GM18873 (cell line): Measurements from ENCODE around the gene SPPL3.
"Not testable (repeated sequence)": the region's sequence is repeated elsewhere in the genome, so short reads cannot be mapped to it uniquely, and the experiment has no call there.

Experiments
- ATAC-seq: cut with Tn5 transposase; IDR thresholded peaks from one replicate; pipeline ENCODE4 v1.9.1; 2021; ENCODE audit warnings: mild to moderate bottlenecking, moderate library complexity, moderate number of reproducible peaks; ENCODE audit not compliant: unreplicated experiment, low FRiP score

The SPPL3 gene

GRCh38 chr12:120793357-120793756 is 110.8 kb downstream of the SPPL3 start:
- ATAC-seq, result no peak

DNA sequence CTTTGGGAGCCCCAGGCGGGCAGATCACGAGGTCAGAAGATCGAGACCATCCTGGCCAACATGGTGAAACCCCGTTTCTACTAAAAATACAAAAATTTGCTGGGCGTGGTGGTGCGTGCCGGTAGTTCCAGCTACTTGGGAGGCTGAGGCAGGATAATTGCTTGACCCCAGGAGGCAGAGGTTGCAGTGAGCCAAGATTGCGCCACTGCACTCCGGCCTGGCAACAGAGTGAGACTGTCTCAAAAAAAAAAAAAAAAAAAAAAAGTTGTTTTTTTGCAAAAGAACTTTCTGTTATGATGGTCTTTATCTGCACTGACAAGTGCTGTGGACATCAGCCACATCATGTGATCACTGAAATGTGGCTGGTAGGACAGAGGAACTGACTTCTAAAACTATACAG is 111.7 kb downstream of the SPPL3 start:
- ATAC-seq, result not testable (repeated sequence)

GRCh38 chr12:120791669-120792176 is 112.4 kb downstream of the SPPL3 start:
- ATAC-seq, result no peak

GRCh38 chr12:120790114-120790513 is 114.0 kb downstream of the SPPL3 start:
- ATAC-seq, result no peak

GRCh38 chr12:120787889-120788288 is 116.3 kb downstream of the SPPL3 start:
- ATAC-seq, result no peak

- no peak for ATAC-seq
Observed at GRCh38 chr12:120784804-120785203, 119.4 kb downstream of the SPPL3 start.

DNA sequence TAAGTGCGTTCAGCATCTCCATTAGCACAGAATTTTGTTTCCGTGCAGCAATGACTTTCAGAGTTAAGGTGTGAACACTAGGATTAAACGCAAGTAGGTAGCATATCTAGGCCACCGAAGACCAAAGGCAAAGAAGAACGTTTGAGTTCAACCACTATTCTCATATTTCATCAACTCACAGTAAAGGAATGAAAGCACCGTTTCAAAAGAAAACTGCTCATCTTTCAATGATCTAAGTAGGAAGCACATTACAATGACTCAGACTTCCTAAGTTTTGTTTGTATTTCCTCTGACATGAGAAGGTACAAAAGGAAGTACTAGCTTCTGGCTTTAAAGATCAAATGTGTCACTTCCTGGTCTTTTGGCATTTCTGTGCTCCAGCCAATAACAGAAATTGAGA is 121.0 kb downstream of the SPPL3 start:
- no peak for ATAC-seq

DNA sequence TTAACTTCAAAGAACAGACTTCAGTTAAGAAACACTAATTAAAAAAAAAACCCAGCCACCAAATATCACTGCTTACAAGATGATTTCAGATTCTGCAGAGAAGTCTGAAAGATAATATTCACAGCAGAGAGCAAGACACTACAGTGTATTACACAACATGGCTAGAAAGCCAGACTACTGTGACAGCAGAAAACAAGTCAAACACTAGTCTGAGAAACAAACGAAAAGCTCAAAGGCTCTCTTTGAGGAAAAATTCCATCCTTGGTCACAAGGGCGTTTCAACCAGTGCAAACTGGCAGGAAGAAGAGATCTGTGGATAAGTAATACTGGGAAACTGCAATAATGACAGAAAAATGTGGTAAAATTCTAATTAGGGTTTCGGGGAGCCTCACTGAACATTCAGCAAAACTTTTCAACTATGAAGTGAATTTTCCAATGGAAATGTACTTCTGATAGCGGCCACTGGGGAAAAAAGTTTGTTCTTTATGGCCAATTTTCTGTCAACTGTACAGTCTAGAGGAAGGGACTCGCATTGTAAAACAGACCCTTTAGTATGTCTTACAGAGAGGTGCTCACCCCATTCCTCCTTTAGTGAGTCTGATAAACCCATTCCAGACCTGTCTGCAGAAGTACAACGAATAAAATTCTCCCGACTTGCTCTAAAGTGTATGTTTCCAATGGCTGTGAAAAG is 128.2 kb downstream of the SPPL3 start:
- ATAC-seq, result no peak

GRCh38 chr12:120774169-120774916 is 129.8 kb downstream of the SPPL3 start:
- no peak for ATAC-seq

- no peak for ATAC-seq
Observed at GRCh38 chr12:120771097-120771496, 133.1 kb downstream of the SPPL3 start.

GRCh38 chr12:120767071-120768024 is 136.8 kb downstream of the SPPL3 start:
- no peak for ATAC-seq

- ATAC-seq, result no peak
Observed at GRCh38 chr12:120766566-120766965, 137.6 kb downstream of the SPPL3 start.

DNA sequence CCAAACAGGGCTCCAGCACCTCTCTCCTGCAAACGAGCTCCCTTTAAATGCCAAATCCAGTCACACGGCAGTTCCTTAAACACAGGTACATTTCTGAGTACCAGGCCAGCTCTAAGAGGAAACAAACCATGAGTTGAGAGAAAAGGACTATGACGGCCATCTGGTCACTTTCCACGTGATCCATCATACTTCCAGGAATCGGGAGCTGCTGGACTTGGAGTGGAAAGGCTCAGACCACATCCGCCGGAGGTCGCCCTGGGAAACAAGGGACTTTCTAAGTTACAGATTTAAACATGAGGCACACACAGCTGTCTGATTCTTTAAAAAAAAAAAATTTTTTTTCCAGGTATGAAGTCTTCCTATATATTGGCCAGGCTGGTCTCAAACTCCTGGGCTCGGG is 139.3 kb downstream of the SPPL3 start:
- no peak for ATAC-seq

GRCh38 chr12:120763250-120763649 is 140.9 kb downstream of the SPPL3 start:
- ATAC-seq, result no peak

- ATAC-seq, result no peak
Observed at GRCh38 chr12:120762086-120762485, 142.1 kb downstream of the SPPL3 start.

- ATAC-seq, result no peak
Observed at GRCh38 chr12:120761519-120761934, 142.6 kb downstream of the SPPL3 start.

GRCh38 chr12:120760349-120761254 is 143.6 kb downstream of the SPPL3 start:
- no peak for ATAC-seq

GRCh38 chr12:120759591-120760348 is 144.4 kb downstream of the SPPL3 start:
- no peak for ATAC-seq
